Gastroesophageal sphincter (tissue), 4 donors: Measurements from ENCODE around the gene FYTTD1. TPM values are rescaled to one million over a fixed set of nuclear protein-coding genes. Genes with fewer than 3 reads are reported as not detected.

Experiments used
- ATAC-seq: fragments of 150-250 bp; one replicate; pipeline ENCODE4 v1.9.1; 2016; ENCODE audit warnings: mild to moderate bottlenecking, moderate library complexity
- H3K27ac ChIP-seq, 4 donors: fragments of 200-600 bp; sonication (generic) in 3 of 4; 1 replicate in 3 of 4; 2 replicates in 1 of 4; pipeline ENCODE4 v1.5.1; 2016 to 2019
- H3K27me3 ChIP-seq: fragments of 200-600 bp; sonication (generic); one replicate; pipeline ENCODE4 v1.5.1; 2019
- H3K36me3 ChIP-seq, 2 donors: fragments of 200-600 bp; sonication (generic); one replicate each; pipeline ENCODE4 v1.5.1; 2019; ENCODE audit warnings: control low read depth in 1 of 2
- H3K4me1 ChIP-seq, 3 donors: fragments of 200-600 bp; sonication (generic); 1 replicate in 2 of 3; 2 replicates in 1 of 3; pipeline ENCODE4 v1.5.1; 2016 to 2019; ENCODE audit warnings: control low read depth in 2 of 3
- H3K4me3 ChIP-seq, 2 donors: fragments of 200-600 bp; sonication (generic); one replicate each; pipeline ENCODE4 v1.5.1; 2019; ENCODE audit warnings: mild to moderate bottlenecking in 1 of 2, moderate library complexity in 1 of 2
- H3K9me3 ChIP-seq, 3 donors: fragments of 200-600 bp; sonication (generic); one replicate each; pipeline ENCODE4 v1.5.1; 2017 to 2019; ENCODE audit warnings: control low read depth in 2 of 3
- CTCF ChIP-seq, 4 experiments: fragments of 200-600 bp in 2 of 4; fragments of 450-650 bp in 2 of 4; sonication (generic) in 1 of 4; IDR thresholded peaks; one replicate each; pipeline ENCODE4 v1.5.1; 2017 to 2019; ENCODE audit warnings: antibody characterized with exemption in 4 of 4, mild to moderate bottlenecking in 2 of 4, moderate library complexity in 2 of 4
- EP300 ChIP-seq: sonication (generic); formaldehyde crosslinking; IDR thresholded peaks from one replicate; pipeline ENCODE4 v1.6.1; 2017; ENCODE audit warnings: antibody characterized with exemption, mild to moderate bottlenecking
- POLR2A ChIP-seq, 2 donors: fragments of 450-650 bp; IDR thresholded peaks; one replicate each; pipeline ENCODE4 v1.6.1; 2017; ENCODE audit warnings: antibody characterized with exemption in 2 of 2, mild to moderate bottlenecking in 2 of 2, moderate library complexity in 1 of 2
- POLR2AphosphoS5 ChIP-seq: sonication (generic); formaldehyde crosslinking; IDR thresholded peaks from one replicate; pipeline ENCODE4 v1.6.1; 2017; ENCODE audit warnings: antibody characterized with exemption
- WGBS, 2 donors: methylation state at CpG; one replicate each; pipeline ENCODE4 v1.1.5; 2018; ENCODE audit warnings: low coverage in 1 of 2; 5-methylcytosine and 5-hydroxymethylcytosine counted together
- total RNA-seq, 4 donors: library from RNA; depleted of rRNA; stranded (reverse); fragments of >200 nt; gene quantifications; one replicate each; pipeline ENCODE4 v1.1.0, GENCODE V29; 2016

Gene FYTTD1
- total RNA-seq, 4 donors from 2014 or later, result 69.1 to 88.1 (median 87.0) TPM

- TF ChIP-seq POLR2A (IDR thresholded peaks at IDR 0.05) (peak; percentile 13 to 24), POLR2AphosphoS5 (peak; percentile 86), CTCF (IDR thresholded peaks at IDR 0.05) (no peak)
- peak overlapping the region; percentile 41 to 56 for H3K4me3 ChIP-seq
Measured at GRCh38 chr3:197711973-197712707, 37.5 kb upstream of the FYTTD1 start.

GRCh38 chr3:197713477-197713822 lies 36.2 kb upstream of the FYTTD1 start:
- no peak for TF ChIP-seq EP300
- TF ChIP-seq CTCF (IDR thresholded peaks at IDR 0.05), result no peak
- Histone ChIP-seq H3K9me3 (no peaks in the 10 kb centered on the region), H3K4me3 (no peak overlapping the region), H3K36me3 (peaks cover 0 to 39% of the 10 kb centered on the region in 2 donors), H3K27ac (peak overlapping the region; percentile 82 to 97 (median 92)), H3K27me3 (no peaks in the 10 kb centered on the region), H3K4me1 (peaks cover 7 to 28% (median 14%) of the 10 kb centered on the region in 3 donors)
- no peak for ATAC-seq
- 65 to 92% methylated on average over 2 to 4 of the region's 4 CpGs for WGBS, 2 donors

More at GRCh38 chr3:197711973-197712707, 37.5 kb upstream of the FYTTD1 start:
- H3K27ac ChIP-seq, result peak overlapping the region; percentile 82 to 97 (median 92)
- peak; percentile 99 for ATAC-seq
- H3K27me3 ChIP-seq, result no peaks in the 10 kb centered on the region
- H3K36me3 ChIP-seq, result peaks cover 0 to 30% of the 10 kb centered on the region in 2 donors
- H3K9me3 ChIP-seq, result no peaks in the 10 kb centered on the region
- WGBS, 2 donors, result 0% methylated on average over 9 of the region's 9 CpGs
- peaks cover 7 to 28% (median 14%) of the 10 kb centered on the region in 3 donors for H3K4me1 ChIP-seq

- no peak for ATAC-seq
- Histone ChIP-seq H3K4me3 (no peak overlapping the region), H3K27me3 (no peaks in the 10 kb centered on the region), H3K36me3 (peaks cover 0 to 36% of the 10 kb centered on the region in 2 donors), H3K9me3 (no peaks in the 10 kb centered on the region), H3K4me1 (peaks cover 7 to 28% (median 14%) of the 10 kb centered on the region in 3 donors), H3K27ac (peak overlapping the region in 2 of 4 donors; percentile 82 to 91)
- 96 to 100% methylated on average over 3 to 4 of the region's 4 CpGs for WGBS, 2 donors
- TF ChIP-seq CTCF (IDR thresholded peaks at IDR 0.05), result no peak
- TF ChIP-seq POLR2AphosphoS5, result no peak
- no peak for TF ChIP-seq EP300
- no peak for TF ChIP-seq POLR2A (IDR thresholded peaks at IDR 0.05)
Measured at GRCh38 chr3:197714251-197714650, 35.4 kb upstream of the FYTTD1 start.

- TF ChIP-seq POLR2AphosphoS5 (no peak), EP300 (no peak), POLR2A (IDR thresholded peaks at IDR 0.05) (no peak), CTCF (IDR thresholded peaks at IDR 0.05) (no peak)
- peaks cover 0 to 3% (median 0%) of the 10 kb centered on the region in 3 donors for H3K4me1 ChIP-seq
- WGBS, 2 donors, result 68 to 72% methylated on average over 6 of the region's 8 CpGs
- peak; percentile 43 for ATAC-seq
- H3K4me3 ChIP-seq, result no peak overlapping the region
- no peak overlapping the region for H3K27ac ChIP-seq
- H3K36me3 ChIP-seq, result peaks cover 0 to 34% of the 10 kb centered on the region in 2 donors
- no peaks in the 10 kb centered on the region for H3K27me3 ChIP-seq
- peaks cover 0 to 8% (median 0%) of the 10 kb centered on the region in 3 donors for H3K9me3 ChIP-seq
Measured at GRCh38 chr3:197718891-197719290, 30.8 kb upstream of the FYTTD1 start.

- Histone ChIP-seq H3K4me3 (no peak overlapping the region), H3K27me3 (no peaks in the 10 kb centered on the region), H3K9me3 (peaks cover 0 to 8% (median 0%) of the 10 kb centered on the region in 3 donors), H3K27ac (no peak overlapping the region), H3K4me1 (no peaks in the 10 kb centered on the region), H3K36me3 (peaks cover 0 to 23% of the 10 kb centered on the region in 2 donors)
- no peak for ATAC-seq
- 92% methylated on average over 9 of the region's 10 CpGs; no CpG with 5 or more reads in 1 of the 2 donors for WGBS, 2 donors
- TF ChIP-seq POLR2A (IDR thresholded peaks at IDR 0.05) (no peak), POLR2AphosphoS5 (no peak), EP300 (no peak), CTCF (IDR thresholded peaks at IDR 0.05) (no peak)
Measured at GRCh38 chr3:197720694-197721093, 29.0 kb upstream of the FYTTD1 start.
